Fibroblast of skin of abdomen (primary cell): Measurements from ENCODE around the gene CCDC88C.

Source experiments
- DNase-seq: peaks from one replicate; pipeline ENCODE4 v3.0.0-alpha.2; 2013

Gene CCDC88C

GRCh38 chr14:91363776-91364523 is 53.7 kb downstream of the CCDC88C start:
- DNase-seq: no peak

DNA sequence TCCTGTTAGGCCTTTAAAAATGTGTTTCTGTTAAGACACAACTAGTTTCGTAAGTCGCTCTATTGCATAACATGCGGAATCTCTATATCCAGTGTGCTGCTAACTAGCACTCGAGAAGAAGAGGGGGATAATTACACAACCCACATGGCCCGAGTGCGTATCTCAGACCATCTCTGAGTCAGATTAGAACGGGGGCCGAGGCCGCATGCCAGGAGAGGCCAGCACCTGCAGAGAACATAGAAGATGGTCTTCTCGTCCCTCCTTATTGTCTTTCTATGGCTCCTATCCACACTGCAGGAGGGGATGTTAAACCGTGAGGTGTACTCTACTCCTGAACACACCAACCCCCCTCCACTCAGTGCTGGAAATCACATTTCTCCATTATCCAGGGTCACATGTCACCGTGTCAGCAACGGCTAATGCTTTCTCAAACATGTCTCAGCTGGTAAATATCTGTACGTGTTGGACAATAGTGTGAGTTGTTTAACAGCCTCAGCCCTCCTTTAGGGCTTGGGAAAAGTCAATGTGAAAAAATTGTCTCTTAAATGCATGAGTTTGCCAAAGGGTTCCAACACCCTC is 56.3 kb downstream of the CCDC88C start:
- peak; percentile 18 for DNase-seq

GRCh38 chr14:91360490-91361232 is 57.0 kb downstream of the CCDC88C start:
- no peak for DNase-seq

DNA sequence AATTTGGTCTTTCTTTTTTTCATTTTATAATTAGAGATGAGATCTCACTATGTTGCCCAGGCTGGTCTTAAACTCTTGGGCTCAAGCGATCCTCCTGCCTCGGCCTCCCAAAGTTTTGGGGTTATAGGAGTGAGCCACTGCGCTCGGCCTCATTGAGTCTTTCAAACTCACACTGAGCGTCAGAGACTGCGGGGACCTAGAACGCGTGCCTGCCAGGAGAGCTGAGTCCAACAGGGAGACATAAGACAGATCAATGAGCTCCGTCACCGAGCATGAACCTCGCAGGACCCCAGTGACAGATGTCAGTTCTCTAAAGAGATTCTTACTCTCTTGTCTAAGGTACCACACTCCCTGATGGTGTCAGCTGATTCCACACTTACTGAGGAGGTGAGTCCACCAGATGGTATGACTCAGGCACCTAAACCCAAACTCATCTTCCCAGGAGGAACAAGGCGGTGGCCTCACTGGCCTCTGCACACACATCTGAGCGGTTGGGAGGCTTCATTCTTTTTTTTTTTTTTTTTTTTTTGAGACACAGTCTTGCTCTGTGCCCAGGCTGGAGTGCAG is 58.9 kb downstream of the CCDC88C start:
- no peak for DNase-seq

- no peak for DNase-seq
Measured at GRCh38 chr14:91358025-91358319, 59.6 kb downstream of the CCDC88C start.

GRCh38 chr14:91357272-91358024 is 60.2 kb downstream of the CCDC88C start:
- no peak for DNase-seq

DNA sequence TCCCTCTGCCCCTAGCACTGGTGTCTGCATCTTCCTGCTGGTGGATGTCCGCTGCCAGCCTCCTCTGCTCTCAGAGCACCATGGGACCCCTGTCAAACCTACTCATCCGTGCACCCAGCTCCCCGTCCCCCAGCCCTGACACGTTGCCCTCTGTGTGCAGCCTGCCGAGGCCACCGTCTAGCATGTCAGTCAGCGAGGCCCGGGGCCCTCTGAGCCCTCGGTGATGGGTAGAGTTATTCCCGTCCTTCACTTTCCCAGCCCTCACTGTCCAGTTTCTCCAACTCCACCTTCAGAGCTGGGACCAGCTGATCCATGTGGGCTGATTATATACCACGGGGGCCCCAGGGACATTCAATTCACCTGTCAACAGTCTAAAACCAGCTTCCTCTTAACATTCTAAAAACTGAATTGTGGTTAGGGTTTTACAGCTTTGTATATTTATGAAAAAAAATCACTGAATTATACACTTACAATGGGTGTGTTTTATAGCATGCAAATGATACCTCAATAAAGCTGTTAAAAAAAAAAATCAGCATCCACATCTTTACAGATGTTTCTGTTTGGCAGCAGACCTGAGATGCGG is 61.3 kb downstream of the CCDC88C start:
- no peak for DNase-seq

GRCh38 chr14:91354979-91355685 is 62.5 kb downstream of the CCDC88C start:
- DNase-seq: no peak

DNA sequence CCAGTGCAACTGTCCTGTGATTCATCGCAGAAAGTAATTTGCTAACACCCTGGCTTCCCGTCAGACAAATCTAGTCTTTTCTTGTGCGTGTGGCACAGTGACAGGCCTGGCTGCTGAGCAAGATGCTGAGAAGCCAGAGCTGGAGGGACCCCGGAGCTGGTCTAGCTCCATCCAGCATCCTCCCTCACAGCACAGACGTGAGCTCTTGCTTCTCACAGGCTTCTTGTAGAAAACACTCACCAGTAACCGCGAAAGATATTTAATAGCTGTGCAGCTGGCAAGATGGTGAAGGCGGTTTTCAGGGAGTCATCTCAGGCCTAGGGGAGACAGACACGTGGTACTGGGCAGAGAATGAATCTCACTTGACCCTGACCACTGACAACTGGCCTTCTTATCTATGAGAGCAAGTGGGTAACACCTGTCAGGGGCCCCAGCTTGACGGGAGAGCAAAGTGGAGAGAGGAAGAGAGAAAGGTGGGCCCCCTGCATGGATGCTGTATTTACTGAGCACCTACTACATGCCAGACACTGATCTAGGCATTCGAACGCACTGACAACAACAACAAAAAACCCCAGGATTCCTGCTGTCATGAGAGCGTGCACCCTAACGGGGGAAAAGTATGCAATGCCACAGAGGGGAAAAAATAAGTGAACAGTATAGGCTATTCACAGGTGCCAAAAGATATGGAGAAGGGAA is 63.3 kb downstream of the CCDC88C start:
- peak; percentile 33 for DNase-seq

GRCh38 chr14:91352728-91353692 is 64.6 kb downstream of the CCDC88C start:
- no peak for DNase-seq

DNA sequence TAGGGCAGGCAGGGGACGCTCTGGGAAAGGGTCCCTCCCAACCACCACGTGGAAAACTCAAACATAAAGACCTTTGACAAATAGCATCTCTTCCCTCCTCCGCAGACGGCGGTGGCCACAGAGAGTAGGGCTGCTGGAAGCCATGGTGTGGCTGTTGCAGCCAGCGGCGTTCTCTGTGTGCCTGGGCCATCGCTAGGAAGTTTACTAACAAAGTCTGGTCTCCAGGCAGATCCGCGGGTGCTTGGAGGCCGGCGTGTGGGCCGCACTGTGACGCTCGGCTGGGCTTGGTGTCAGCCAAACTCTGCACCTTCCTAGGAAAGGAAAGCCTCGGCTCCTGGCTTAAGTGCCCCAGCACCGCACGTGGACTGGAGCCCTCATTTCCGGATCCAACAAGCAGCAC is 65.6 kb downstream of the CCDC88C start:
- no peak for DNase-seq

GRCh38 chr14:91351512-91351862 is 66.1 kb downstream of the CCDC88C start:
- no peak for DNase-seq

GRCh38 chr14:91350813-91351511 is 66.7 kb downstream of the CCDC88C start:
- DNase-seq: no peak

DNA sequence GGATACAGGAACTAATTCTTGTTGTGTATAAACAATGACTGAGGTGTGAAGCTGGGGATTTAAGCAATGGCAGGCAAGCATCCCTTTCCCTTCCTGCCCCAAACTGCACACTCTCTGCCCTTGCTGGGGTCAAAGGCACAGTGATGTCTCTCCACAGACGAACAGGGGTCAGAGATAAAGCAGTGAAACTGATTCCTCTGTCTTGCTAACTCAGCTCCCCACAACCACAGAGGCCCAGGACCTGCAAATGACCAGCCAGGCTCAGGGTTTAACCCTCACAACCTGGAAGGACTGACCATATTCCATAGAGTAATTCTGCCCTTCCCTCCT is 67.2 kb downstream of the CCDC88C start:
- no peak for DNase-seq

GRCh38 chr14:91349481-91350074 is 68.0 kb downstream of the CCDC88C start:
- no peak for DNase-seq

DNA sequence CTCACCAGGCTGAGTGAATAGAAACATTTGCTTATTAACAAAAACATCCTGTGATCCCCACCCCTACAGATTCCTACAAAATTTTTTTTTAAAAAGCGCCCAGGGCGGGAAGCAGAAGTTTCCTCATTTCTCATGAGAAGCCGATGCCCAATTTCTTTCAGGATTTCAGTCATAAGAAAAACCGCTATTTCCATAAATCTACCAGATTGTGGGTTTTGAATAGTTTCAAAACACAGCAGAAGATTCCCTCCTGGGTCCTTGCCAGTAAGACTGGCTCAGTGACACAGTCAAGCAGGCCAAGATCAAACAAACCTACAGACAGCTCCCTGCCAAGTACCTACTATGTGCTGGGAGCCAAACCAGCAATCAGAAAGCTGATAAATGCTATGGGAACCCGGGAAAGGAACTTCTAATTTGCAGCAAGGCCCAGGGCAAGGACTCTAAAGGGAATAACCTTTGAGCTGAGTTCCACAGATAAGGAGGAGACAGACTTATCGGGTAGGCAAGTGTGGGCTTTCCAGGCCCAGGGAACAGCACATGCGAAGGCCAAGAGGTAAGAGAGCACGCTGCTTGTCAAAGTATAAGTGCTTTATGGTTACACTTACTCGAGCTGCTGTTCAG is 68.7 kb downstream of the CCDC88C start:
- DNase-seq: peak; percentile 13

- no peak for DNase-seq
Measured at GRCh38 chr14:91346838-91347173, 70.8 kb downstream of the CCDC88C start.

- DNase-seq: no peak
Measured at GRCh38 chr14:91344096-91344495, 73.5 kb downstream of the CCDC88C start.

GRCh38 chr14:91343051-91343450 is 74.6 kb downstream of the CCDC88C start:
- DNase-seq: no peak
